HL-60/S4 (cell line): Measurements from ENCODE around the gene MFNG.

ENCODE experiments used
- in situ Hi-C: fragments of 300-500 bp; cut with MboI; formaldehyde crosslinking; loops from 2 replicates; pipeline ENCODE4 v1.14.3; 2022; ENCODE audit warnings: low sequenced_read_pairs

Gene MFNG

DNA sequence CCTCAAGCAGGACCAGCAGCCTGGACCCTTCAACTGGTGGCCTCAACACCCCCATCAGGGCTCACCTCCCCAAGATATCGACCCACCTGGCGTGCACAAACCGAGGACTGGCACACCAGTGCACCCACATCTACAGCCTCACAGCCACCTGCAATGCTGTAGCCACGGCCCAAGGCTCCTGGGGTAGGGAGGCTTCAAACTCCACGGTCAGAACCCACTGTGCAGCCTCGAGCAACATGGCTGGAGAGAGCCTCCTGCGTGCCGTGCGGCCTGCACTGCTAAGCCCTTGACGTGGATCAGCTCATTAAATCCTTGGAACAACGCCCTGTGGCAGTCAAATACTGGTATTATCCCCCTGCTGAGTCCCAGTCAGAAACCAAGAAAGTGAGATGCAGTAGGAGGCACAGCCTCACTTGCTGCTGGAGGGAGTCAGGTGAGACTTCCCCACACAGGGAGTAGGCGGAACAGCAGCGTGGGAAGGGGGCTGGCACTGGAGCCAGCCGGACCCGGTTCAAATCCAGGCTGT, 28.4 kb upstream of the MFNG start:
- in situ Hi-C loops, result no loop called here

- in situ Hi-C loops, result no loop called here
These were observed 25.4 kb upstream of the MFNG start for GRCh38 chr22:37511395-37512104.

- in situ Hi-C loops, result no loop called here
These were observed 23.9 kb upstream of the MFNG start for GRCh38 chr22:37510091-37510490.

DNA sequence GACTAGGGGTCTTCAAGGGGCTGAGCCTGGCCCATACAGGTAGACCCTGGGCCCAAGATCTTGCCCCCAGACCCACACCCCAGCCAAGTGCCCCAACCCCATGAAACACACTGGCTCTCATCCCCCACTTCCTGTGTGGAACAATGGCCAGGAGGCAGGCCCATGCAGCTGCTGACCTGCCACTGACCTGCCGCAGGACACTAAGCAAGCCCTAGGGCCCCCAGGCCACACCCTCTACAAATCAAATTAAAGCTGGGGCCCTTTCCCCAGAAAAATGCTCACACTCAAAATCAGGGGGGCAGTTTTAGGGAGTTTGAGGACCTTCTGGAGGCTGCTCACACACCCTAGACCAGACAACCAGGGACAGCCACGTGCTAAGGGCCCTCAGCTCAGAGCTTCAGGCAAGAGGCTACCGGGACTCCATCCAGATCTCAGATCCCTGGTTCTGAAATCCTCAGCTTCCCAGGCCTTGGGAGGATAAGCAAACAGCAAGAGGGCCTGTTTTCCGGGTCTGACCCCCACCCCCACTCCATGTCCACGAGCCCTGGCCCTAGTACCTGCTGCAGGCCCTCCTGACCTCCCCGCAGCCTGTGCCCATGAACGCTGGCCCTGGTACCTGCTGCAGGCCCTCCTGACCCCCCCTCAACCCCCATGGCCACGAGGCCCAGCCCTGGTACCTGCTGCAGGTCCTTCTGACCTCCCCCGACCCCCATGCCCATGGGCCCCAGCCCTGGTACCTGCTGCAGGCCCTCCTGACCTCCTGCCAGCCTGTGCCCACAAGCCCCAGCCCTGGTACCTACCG, 23.1 kb upstream of the MFNG start:
- in situ Hi-C loops, result no loop called here

DNA sequence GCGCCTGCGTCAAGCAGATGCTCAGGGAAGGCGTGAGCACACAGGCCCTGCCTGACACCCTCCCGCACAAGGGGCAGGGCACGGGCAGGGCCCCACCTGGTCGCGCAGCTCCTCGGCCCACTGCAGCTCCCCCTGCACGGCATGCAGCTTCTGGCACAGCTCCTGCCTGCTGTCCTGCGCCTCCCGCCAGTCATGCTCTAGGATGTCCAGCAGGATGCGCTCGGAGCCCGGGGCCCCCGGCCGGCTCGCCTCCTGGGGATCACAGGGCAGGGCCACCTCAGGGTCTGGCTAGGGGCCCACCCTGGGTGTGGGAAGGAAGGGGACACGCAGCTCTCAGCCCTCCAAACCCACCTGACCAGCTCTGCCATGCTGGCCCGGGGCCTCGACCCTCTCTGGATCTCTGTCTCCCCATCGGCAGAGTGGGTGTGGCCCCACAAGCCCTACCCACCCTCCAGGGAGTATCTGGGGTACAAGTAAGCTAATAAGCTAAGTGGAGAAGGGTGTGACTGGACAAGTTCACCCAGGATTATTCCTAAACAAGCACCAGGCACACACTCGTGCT, 22.3 kb upstream of the MFNG start:
- in situ Hi-C loops, result no loop called here

- in situ Hi-C loops, result no loop called here
These were observed 21.5 kb upstream of the MFNG start for GRCh38 chr22:37507731-37508130.

- in situ Hi-C loops, result no loop called here
These were observed 19.8 kb upstream of the MFNG start for GRCh38 chr22:37505989-37506388.

DNA sequence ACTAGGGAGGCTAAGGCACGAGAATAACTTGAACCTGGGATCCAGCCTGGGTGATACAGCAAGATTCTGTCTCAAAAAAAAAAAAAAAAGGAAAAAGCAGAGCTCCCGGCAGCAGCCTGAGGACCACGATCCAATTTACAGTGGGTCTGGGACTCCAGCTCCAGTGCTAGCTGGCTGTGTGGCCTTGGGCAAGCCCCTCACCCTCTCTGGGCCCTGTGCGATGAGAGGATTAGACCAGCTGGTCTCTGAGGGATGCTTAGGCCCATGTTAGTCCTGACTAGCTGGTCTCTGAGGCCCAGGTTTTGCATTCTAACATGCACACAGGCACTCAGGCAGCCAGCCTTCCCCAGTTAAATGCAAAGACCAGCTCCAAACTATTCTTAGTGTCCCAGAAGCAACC, 19.4 kb upstream of the MFNG start:
- in situ Hi-C loops, result no loop called here

GRCh38 chr22:37504964-37505363, 18.8 kb upstream of the MFNG start:
- in situ Hi-C loops, result no loop called here

DNA sequence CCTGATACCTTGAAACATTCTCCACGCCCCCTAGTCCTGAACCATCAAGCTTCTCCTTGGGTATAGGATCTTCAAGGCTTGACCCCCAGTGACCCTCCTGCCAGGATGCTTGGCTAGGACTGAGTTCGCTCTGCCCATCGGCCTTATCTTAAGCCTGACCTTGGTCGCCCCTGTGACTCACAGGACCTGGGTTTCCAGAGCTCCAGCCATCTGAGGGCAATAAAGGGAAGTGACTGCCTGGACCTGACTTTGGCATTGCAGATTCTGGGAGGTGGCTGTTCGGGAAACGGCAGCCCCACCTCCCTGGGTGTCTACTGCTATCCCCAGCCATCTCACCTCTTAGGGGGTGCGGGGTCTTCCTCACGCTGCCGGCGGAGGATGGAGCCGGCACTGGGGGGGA, 17.7 kb upstream of the MFNG start:
- in situ Hi-C loops, result no loop called here

- in situ Hi-C loops, result no loop called here
These were observed 17.0 kb upstream of the MFNG start for GRCh38 chr22:37503183-37503683.

GRCh38 chr22:37502342-37503182, 16.4 kb upstream of the MFNG start:
- in situ Hi-C loops, result no loop called here

DNA sequence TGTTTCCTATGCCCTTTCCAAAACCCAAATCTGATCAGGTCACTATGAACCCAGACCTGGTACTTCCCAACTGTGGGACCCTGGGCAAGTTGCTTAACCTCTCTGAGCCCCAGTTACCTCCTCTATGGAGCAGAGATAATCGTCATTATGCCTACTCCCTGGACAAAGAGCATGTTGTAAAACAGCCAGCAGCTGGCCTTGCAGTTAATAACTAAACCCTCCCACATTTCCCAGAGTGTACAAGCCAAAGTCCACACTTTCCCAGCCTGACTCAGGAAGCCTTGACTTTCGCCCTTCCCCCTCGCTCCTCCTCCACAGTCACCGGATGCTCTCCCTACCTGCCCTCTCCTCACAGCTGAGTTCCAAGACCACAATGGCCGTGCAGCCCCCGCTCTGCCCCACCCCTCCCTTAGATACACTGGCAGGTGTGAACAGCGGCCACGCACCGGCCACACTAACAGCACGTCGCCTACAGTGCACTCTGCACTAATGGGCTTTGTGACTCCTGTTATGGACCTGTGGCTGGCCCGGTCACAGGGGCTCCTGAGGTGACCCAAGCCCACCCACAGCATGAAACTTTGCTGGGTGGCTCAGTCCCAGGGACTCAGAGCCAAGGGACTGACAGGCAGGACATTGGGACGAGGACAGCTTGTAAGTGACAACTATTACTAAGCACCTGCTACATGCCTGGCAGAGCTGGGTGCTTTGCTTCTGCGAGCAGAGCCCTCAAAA, 15.6 kb upstream of the MFNG start:
- in situ Hi-C loops, result no loop called here

DNA sequence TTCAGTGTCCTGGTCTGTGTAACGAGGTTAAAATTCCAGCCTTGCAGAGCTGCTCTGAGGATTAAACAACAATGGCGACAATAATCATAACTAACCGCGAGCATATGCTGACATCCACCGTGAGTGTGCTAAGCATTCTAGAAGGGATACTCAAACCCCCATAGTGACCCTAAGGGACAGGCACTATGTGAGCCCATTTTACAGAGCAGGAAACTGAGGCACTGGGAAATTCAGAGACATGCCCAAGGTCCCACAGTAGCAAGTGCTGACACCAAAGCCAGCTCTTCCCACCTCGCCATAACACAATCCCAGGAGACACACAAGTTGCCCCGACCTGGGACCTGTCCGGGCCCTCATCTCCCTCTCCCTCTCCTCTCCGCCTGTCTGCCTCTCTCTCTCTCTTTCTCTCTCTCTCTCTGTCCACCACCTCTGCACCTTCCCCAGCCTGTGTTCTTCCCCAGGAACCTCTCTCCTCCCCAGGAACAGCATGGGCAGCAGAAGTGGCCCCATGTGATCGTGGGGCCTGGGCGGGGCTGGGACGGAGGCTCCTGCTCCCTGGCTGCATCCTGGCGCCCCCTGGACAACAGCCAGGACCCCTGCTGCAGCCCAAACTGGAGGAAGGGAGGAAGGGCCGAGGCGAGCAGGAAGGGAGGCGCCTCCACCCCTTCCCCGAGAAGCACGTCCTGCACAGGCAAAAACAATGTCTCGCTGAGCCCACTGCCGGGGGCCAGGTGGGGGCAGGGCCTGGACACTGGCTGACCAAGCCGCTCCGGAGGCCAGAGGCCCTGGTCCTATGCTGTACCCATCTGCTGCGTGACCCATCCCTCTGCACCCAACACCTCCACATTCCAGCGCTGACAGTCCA, 14.8 kb upstream of the MFNG start:
- in situ Hi-C loops, result no loop called here

DNA sequence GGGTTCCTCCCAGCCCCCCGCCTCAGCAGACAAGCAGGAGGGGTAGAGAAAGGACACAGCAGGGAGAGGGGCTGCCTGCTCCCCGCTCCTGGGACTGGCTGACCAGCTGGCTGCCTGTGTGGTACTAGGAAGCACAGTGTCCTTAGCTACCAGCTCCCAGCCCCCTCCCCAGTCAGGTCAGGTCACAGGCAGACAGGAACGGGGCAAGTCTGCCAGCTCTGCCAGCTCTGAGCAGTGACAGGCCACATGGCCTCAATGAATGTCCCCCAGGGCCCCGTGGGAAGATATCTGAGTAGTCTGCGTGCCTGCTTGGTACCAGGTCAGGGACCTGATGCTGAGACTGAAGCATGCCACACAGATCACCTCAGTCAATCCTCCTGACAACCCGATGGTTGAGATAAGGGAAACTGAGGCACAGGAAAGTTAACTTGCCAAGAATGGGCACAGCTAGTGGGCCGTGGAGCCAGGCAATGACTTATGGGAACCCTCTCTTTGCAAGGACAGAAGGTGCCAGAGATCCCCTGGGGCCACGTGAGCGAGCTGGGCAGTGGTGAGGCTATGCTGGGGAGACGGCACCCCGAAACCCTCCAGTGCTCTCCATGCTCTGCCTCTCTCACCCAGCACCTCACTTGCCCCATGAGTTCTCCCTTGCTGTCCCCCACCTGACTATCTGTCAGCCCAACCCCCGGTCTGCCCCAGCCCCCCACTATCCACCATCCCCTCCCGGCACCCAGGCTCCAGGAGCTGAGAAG, 13.8 kb upstream of the MFNG start:
- in situ Hi-C loops, result no loop called here

DNA sequence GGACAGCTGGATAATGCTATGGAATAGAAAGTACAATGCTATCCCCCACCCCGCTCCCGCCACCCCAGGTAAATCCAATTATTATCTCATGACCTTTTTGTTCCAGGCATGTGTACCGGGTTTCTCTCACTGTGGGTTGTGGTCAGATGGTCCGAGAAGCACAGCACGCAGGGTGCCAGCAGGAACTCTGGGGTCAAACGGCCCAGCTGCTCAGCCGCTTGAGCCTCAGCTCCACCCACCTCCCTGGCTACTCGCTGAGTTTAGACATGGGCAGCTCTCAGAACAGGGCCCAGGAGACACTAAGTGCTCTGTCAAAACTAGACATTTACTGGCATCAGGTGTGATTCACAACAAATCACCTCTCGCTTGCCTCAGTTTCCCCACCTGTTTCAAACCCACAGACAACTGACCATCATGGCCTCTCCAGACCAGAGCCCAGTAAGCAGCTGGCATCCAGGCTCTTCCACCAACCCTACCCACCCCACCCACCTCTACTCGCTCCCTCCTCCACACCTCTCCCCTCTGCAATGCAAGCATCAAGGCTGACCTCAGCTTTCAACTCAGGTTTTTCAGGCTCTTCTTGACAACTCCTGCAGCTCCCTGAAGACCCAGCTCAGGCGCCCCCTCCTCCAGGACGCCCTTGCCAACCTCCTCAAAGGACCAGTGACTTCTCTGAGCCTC, 13.0 kb upstream of the MFNG start:
- in situ Hi-C loops, result no loop called here

GRCh38 chr22:37498289-37498909, 12.2 kb upstream of the MFNG start:
- in situ Hi-C loops, result no loop called here
